Small intestine (tissue), 7 donors: Measurements from ENCODE around the gene OSBPL1A. TPM values are rescaled to one million over a fixed set of nuclear protein-coding genes. Genes with fewer than 3 reads are reported as not detected.

ENCODE experiments used
- DNase-seq, 2 donors: peaks; one replicate each; pipeline versions ENCODE4 v3.0.0 to v3.0.0-alpha.2; 2013
- FAIRE-seq: peaks from 2 replicates; lab custom pipeline; 2012; peaks lifted over from hg19 to GRCh38; lab: Jason Lieb, UNC
- H3K27ac ChIP-seq, 3 donors: one replicate each; pipeline ENCODE4 v1.5.1; 2013; ENCODE audit warnings: low read length in 2 of 3, mild to moderate bottlenecking in 2 of 3, control low read depth in 1 of 3, inconsistent platforms in 1 of 3, low read depth in 1 of 3, moderate library complexity in 1 of 3
- H3K27me3 ChIP-seq, 3 donors: one replicate each; pipeline ENCODE4 v1.6.1; 2013; ENCODE audit warnings: low read length in 3 of 3, inconsistent platforms in 1 of 3; ENCODE audit not compliant: control insufficient read depth in 3 of 3, insufficient read depth in 3 of 3
- H3K36me3 ChIP-seq, 3 donors: one replicate each; pipeline ENCODE4 v1.6.1; 2013; ENCODE audit warnings: low read length in 3 of 3, inconsistent platforms in 1 of 3, low read depth in 1 of 3, mild to moderate bottlenecking in 1 of 3, moderate library complexity in 1 of 3; ENCODE audit not compliant: control insufficient read depth in 3 of 3, insufficient read depth in 2 of 3
- H3K4me1 ChIP-seq, 3 donors: one replicate each; pipeline ENCODE4 v1.6.1; 2013; ENCODE audit warnings: low read length in 2 of 3, inconsistent platforms in 1 of 3, low read depth in 1 of 3, mild to moderate bottlenecking in 1 of 3, moderate library complexity in 1 of 3; ENCODE audit not compliant: control insufficient read depth in 3 of 3, insufficient read depth in 2 of 3
- H3K4me3 ChIP-seq, 3 donors: one replicate each; pipeline ENCODE4 v1.5.1; 2013; ENCODE audit warnings: low read length in 3 of 3, control low read depth in 1 of 3, inconsistent platforms in 1 of 3, low read depth in 1 of 3, mild to moderate bottlenecking in 1 of 3, moderate library complexity in 1 of 3
- H3K9me3 ChIP-seq, 2 donors: one replicate each; pipeline ENCODE4 v1.6.1; 2013; ENCODE audit warnings: low read depth in 1 of 2, low read length in 1 of 2; ENCODE audit not compliant: control insufficient read depth in 2 of 2, insufficient read depth in 1 of 2
- WGBS, 3 donors: extraction: QIAGEN DNeasy Blood & Tissue Kit; methylation state at CpG; one replicate each; pipeline ENCODE4 v1.1.7; 2013; 5-methylcytosine and 5-hydroxymethylcytosine counted together
- polyA plus RNA-seq, 4 donors: library from polyadenylated mRNA; stranded (reverse) in 3 of 4; unstranded in 1 of 4; fragments of 200-250 nt in 3 of 4; fragments of 120-200 nt in 1 of 4; gene quantifications; one replicate each; pipeline versions ENCODE4 v1.2.1 to v1.2.3, GENCODE V29; 2013
- donor health status: healthy with polysubstance abuse.
- donor health status: control.
- donor health status: control.
- donor health status: Bipolar disorder and iron deficiency.
- donor health status: healthy.

Gene OSBPL1A
- polyA plus RNA-seq, 4 donors, result 23.5 to 36.7 (median 34.7) TPM

- FAIRE-seq, result no peak
- H3K27ac ChIP-seq, result no peak overlapping the region
- H3K4me3 ChIP-seq, result peak overlapping the region; percentile 79 to 96 (median 84)
- H3K36me3 ChIP-seq, result peaks cover 0 to 2% (median 0%) of the 10 kb centered on the region in 3 donors
- peaks cover 0 to 5% (median 4%) of the 10 kb centered on the region in 3 donors for H3K4me1 ChIP-seq
- peaks cover 0 to 19% (median 0%) of the 10 kb centered on the region in 3 donors for H3K27me3 ChIP-seq
- peak in 1 of 2 donors; percentile 14 for DNase-seq
- H3K9me3 ChIP-seq, result peaks cover 0 to 5% of the 10 kb centered on the region in 2 donors
- WGBS, 3 donors, result 50 to 61% (median 60%) methylated on average over 3 of the region's 3 CpGs
These were observed 29.9 kb upstream of the OSBPL1A start for GRCh38 chr18:24427484-24427883.

GRCh38 chr18:24426398-24427294, 29.0 kb upstream of the OSBPL1A start, which contains the start of gene IMPACT:
Gene IMPACT, plus strand, starts transcription at chr18:24426670. Its CDS starts 87 bp downstream, at chr18:24426757.
- 1 to 4% (median 1%) methylated on average over 30 to 82 of the region's 82 CpGs for WGBS, 3 donors
- Histone ChIP-seq H3K36me3 (no peaks in the 10 kb centered on the region), H3K27ac (peak within 1 kb of the TSS; percentile 72 to 90 (median 85)), H3K4me3 (peak within 1 kb of the TSS; percentile 79 to 96 (median 84)), H3K9me3 (peaks cover 0 to 5% of the 10 kb centered on the region in 2 donors), H3K4me1 (peaks cover 0 to 5% (median 4%) of the 10 kb centered on the region in 3 donors), H3K27me3 (peaks cover 0 to 24% (median 0%) of the 10 kb centered on the region in 3 donors)
- FAIRE-seq (no peak), DNase-seq (peak; percentile 81 to 94)

GRCh38 chr18:24426073-24426397, 28.4 kb upstream of the OSBPL1A start:
- DNase-seq (no peak), FAIRE-seq (no peak)
- H3K4me1 ChIP-seq, result peaks cover 0 to 5% (median 4%) of the 10 kb centered on the region in 3 donors
- 40 to 45% (median 44%) methylated on average over 11 of the region's 11 CpGs for WGBS, 3 donors
- peak overlapping the region; percentile 79 to 96 (median 84) for H3K4me3 ChIP-seq
- H3K36me3 ChIP-seq, result no peaks in the 10 kb centered on the region
- peaks cover 0 to 5% of the 10 kb centered on the region in 2 donors for H3K9me3 ChIP-seq
- peaks cover 0 to 24% (median 0%) of the 10 kb centered on the region in 3 donors for H3K27me3 ChIP-seq
- H3K27ac ChIP-seq, result peak overlapping the region; percentile 72 to 80 (median 74)

DNA sequence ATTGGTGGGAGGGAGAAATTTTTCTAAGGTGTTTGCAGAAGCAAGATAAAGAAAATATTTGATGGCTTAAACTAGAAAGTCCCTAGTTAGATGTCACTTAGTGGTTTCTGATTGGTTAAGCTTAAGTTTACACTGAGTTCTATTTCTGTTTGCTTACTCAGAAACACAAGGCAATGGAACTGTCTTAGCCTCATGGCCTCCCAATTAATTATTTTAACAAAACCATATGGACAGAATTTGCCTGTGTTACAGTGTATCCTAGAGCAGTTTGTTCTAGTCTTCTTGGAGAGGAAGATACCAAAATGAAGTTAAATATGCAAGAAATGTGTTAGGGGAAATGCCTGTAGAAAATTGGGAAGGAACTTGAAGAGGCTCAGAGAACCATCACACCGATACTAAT, 24.2 kb upstream of the OSBPL1A start:
- DNase-seq (no peak), FAIRE-seq (no peak)
- H3K4me3 ChIP-seq, result no peak overlapping the region
- peaks cover 0 to 29% (median 5%) of the 10 kb centered on the region in 3 donors for H3K27me3 ChIP-seq
- H3K4me1 ChIP-seq, result no peaks in the 10 kb centered on the region
- 53 to 74% (median 70%) methylated on average over 1 of the region's 1 CpG for WGBS, 3 donors
- H3K27ac ChIP-seq, result no peak overlapping the region
- H3K36me3 ChIP-seq, result no peaks in the 10 kb centered on the region
- H3K9me3 ChIP-seq, result peaks cover 0 to 5% of the 10 kb centered on the region in 2 donors

DNA sequence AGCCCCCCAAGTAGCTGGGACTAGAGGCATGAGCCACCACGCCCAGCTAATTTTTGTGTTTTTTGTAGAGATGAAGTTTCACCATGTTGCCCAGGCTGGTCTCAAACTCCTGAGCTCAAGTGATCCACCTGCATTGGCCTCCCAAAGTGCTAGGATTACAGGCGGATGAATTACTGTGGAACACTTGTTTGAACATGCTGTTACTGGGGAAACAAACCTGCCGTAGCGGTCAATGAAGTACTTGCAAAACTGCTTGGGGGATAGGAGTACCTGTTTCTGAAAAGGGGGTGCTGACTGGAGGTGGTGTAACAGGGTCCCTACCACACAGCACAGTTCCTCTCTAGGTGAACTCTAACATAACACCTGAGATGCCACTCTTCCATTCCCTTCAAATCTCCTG, 22.9 kb upstream of the OSBPL1A start:
- Histone ChIP-seq H3K9me3 (no peaks in the 10 kb centered on the region), H3K4me1 (no peaks in the 10 kb centered on the region), H3K4me3 (no peak overlapping the region), H3K27ac (no peak overlapping the region), H3K27me3 (peaks cover 0 to 23% (median 5%) of the 10 kb centered on the region in 3 donors), H3K36me3 (no peaks in the 10 kb centered on the region)
- FAIRE-seq (no peak), DNase-seq (no peak)
- 93 to 95% (median 94%) methylated on average over 4 of the region's 4 CpGs for WGBS, 3 donors

DNA sequence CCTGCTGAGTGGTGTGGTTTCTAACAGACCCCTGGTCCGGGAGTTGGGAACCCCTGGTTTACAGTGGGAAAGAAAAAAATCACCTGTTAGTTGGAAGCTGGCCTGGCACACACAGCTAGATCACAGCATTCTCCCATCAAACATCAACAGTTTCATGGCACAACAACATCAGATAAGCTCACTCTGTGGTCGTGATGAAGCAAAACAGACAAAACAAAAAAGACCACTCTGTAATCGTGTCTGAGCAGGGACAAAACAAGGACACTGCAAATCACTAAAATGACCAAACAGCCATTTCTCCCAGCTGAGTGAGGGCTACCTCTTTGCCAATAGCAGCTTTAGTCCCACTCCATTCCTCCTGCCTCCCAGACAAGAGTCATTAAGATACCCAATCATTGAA, 19.9 kb upstream of the OSBPL1A start:
- FAIRE-seq, result no peak
- DNase-seq, result no peak
- no peaks in the 10 kb centered on the region for H3K36me3 ChIP-seq
- no peak overlapping the region for H3K4me3 ChIP-seq
- WGBS, 3 donors, result 45 to 52% (median 47%) methylated on average over 3 of the region's 3 CpGs
- no peak overlapping the region for H3K27ac ChIP-seq
- no peaks in the 10 kb centered on the region for H3K9me3 ChIP-seq
- H3K4me1 ChIP-seq, result no peaks in the 10 kb centered on the region
- H3K27me3 ChIP-seq, result peaks cover 0 to 12% (median 5%) of the 10 kb centered on the region in 3 donors

DNA sequence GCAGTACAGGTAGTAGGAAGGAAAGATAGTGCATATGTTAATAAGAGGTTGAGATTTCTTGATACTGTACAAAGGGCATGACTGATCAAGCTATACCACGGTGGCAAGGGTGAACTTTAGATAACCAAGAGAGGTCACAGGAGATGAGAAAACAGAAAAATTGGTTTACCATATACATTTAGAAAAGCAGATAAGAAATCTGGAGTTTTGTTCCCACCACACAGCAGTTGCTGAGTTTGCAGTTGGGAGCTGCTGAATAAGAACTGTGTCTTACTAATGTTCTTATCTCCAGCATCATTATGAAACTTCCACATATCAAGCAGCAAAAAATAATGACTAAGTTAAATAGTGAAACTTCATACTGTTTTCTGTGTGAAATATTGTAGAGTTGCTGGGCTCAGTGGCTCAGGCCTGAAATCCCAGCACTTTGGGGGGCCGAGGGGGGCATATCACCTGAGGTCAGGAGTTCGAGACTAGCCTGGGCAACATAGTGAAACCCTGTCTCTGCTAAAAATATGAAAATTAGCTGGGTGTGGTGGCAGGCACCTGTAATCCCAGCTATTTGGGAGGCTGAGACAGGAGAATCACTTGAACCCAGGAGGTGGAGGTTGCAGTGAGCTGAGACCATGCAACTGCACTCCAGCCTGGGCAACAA, 16.9 kb upstream of the OSBPL1A start:
- Histone ChIP-seq H3K4me3 (no peak overlapping the region), H3K9me3 (no peaks in the 10 kb centered on the region), H3K27me3 (peaks cover 0 to 5% (median 0%) of the 10 kb centered on the region in 3 donors), H3K36me3 (no peaks in the 10 kb centered on the region), H3K4me1 (no peaks in the 10 kb centered on the region), H3K27ac (no peak overlapping the region)
- DNase-seq (no peak), FAIRE-seq (no peak)
- 58 to 65% (median 62%) methylated on average over 3 of the region's 3 CpGs for WGBS, 3 donors

GRCh38 chr18:24413148-24413547, 15.5 kb upstream of the OSBPL1A start:
- H3K4me3 ChIP-seq, result no peak overlapping the region
- FAIRE-seq (no peak), DNase-seq (no peak)
- no peak overlapping the region for H3K27ac ChIP-seq
- no peaks in the 10 kb centered on the region for H3K36me3 ChIP-seq
- H3K27me3 ChIP-seq, result peaks cover 0 to 5% (median 0%) of the 10 kb centered on the region in 3 donors
- WGBS, 3 donors, result 81 to 95% (median 82%) methylated on average over 2 of the region's 2 CpGs
- H3K9me3 ChIP-seq, result no peaks in the 10 kb centered on the region
- no peaks in the 10 kb centered on the region for H3K4me1 ChIP-seq
